IMR-90 (cell line): ENCODE data around the gene MAP1LC3A. TPM values are rescaled to one million over a fixed set of nuclear protein-coding genes. Genes with fewer than 3 reads are reported as not detected.

Experiments used
- ATAC-seq: fragments of 200-7000 bp; cut with Tn5 transposase; 2 replicates; pipeline ENCODE4 v1.9.1; 2020; ENCODE audit warnings: low read depth, mild to moderate bottlenecking, moderate library complexity
- BruUV-seq: library from RNA; stranded (reverse); fragments of 400-500 nt; replicated peaks from 2 replicates; lab custom pipeline; 2021; lab: Mats Ljungman, UMichigan
- CTCF ChIA-PET: fragments of 300-600 bp; formaldehyde crosslinking; extraction: SDS; loops from one replicate; lab custom pipeline; 2021; ENCODE audit warnings: antibody characterized with exemption; lab: Yijun Ruan, JAX
- POLR2A ChIA-PET: fragments of 300-600 bp; sonication (Branson Sonifier 250); formaldehyde crosslinking; loops from one replicate; lab custom pipeline; 2022; ENCODE audit warnings: antibody characterized with exemption; ENCODE audit not compliant: unreplicated experiment; lab: Charles Lee
- DNase-seq: peaks from one replicate; pipeline ENCODE4 v3.0.0; 2013
- H2AFZ ChIP-seq: replicated peaks from 2 replicates; pipeline ENCODE3; 2013; ENCODE audit warnings: low read length, mild to moderate bottlenecking; ENCODE audit not compliant: poor library complexity
- H2AK5ac ChIP-seq: 2 replicates; pipeline ENCODE4 v1.6.1; 2013; ENCODE audit warnings: low read depth, low read length, inconsistent platforms
- H2AK9ac ChIP-seq: replicated peaks from 2 replicates; pipeline ENCODE3; 2013; ENCODE audit warnings: mild to moderate bottlenecking, low read depth, low read length, moderate library complexity; ENCODE audit not compliant: poor library complexity
- H2BK120ac ChIP-seq: 2 replicates; pipeline ENCODE4 v1.6.1; 2013; ENCODE audit warnings: low read depth, low read length, inconsistent platforms
- H2BK15ac ChIP-seq: 3 replicates; pipeline ENCODE4 v1.6.1; 2013; ENCODE audit warnings: low read depth, low read length, inconsistent platforms
- H2BK20ac ChIP-seq: 2 replicates; pipeline ENCODE4 v1.6.1; 2013; ENCODE audit warnings: low read depth, mild to moderate bottlenecking, inconsistent platforms, low read length, moderate library complexity
- H2BK5ac ChIP-seq: 2 replicates; pipeline ENCODE4 v1.6.1; 2013; ENCODE audit warnings: mild to moderate bottlenecking, low read depth, low read length, inconsistent platforms; ENCODE audit not compliant: poor library complexity, severe bottlenecking
- H3K14ac ChIP-seq: replicated peaks from 2 replicates; pipeline ENCODE4 v1.6.1; 2013; ENCODE audit warnings: low read depth, low read length, inconsistent platforms
- H3K18ac ChIP-seq: 2 replicates; pipeline ENCODE4 v1.6.1; 2013; ENCODE audit warnings: low read depth, low read length, control low read depth
- H3K23ac ChIP-seq: 2 replicates; pipeline ENCODE4 v1.6.1; 2013; ENCODE audit warnings: low read depth, low read length, inconsistent platforms
- H3K27ac ChIP-seq: 2 replicates; pipeline ENCODE4 v1.5.1; 2013; ENCODE audit warnings: mild to moderate bottlenecking, control low read depth, low read length; ENCODE audit not compliant: insufficient read depth
- H3K27me3 ChIP-seq: 2 replicates; pipeline ENCODE4 v1.6.1; 2013; ENCODE audit warnings: low read length; ENCODE audit not compliant: control insufficient read depth, insufficient read depth
- H3K36me3 ChIP-seq: 2 replicates; pipeline ENCODE4 v1.6.1; 2013; ENCODE audit warnings: low read length, mixed read lengths; ENCODE audit not compliant: control insufficient read depth, insufficient read depth
- H3K4ac ChIP-seq: 2 replicates; pipeline ENCODE4 v1.6.1; 2013; ENCODE audit warnings: low read depth, low read length, inconsistent platforms
- H3K4me1 ChIP-seq: 2 replicates; pipeline ENCODE4 v1.6.1; 2013; ENCODE audit warnings: low read length, mixed read lengths; ENCODE audit not compliant: control insufficient read depth, insufficient read depth
- H3K4me2 ChIP-seq: 2 replicates; pipeline ENCODE4 v1.6.1; 2013; ENCODE audit warnings: low read depth, mild to moderate bottlenecking, control low read depth, low read length, moderate library complexity
- H3K4me3 ChIP-seq: 2 replicates; pipeline ENCODE4 v1.5.1; 2013; ENCODE audit warnings: low read depth, mild to moderate bottlenecking, control low read depth, low read length, moderate library complexity; ENCODE audit not compliant: insufficient read depth
- H3K56ac ChIP-seq: 2 replicates; pipeline ENCODE4 v1.6.1; 2013; ENCODE audit warnings: low read length, inconsistent platforms; ENCODE audit not compliant: insufficient read depth; ENCODE audit errors: extremely low read depth
- H3K79me1 ChIP-seq, 2 experiments: 2 replicates each; pipeline ENCODE4 v1.6.1; 2013; ENCODE audit warnings: low read length in 2 of 2, inconsistent platforms in 1 of 2, low read depth in 1 of 2
- H3K9ac ChIP-seq: 2 replicates; pipeline ENCODE4 v1.6.1; 2013; ENCODE audit warnings: low read depth, low read length, control low read depth
- H3K9me1 ChIP-seq: 2 replicates; pipeline ENCODE4 v1.6.1; 2013; ENCODE audit warnings: low read length, inconsistent platforms; ENCODE audit not compliant: insufficient read depth
- H3K9me3 ChIP-seq: 2 replicates; pipeline ENCODE4 v1.6.1; 2013; ENCODE audit warnings: low read length; ENCODE audit not compliant: control insufficient read depth, insufficient read depth
- H4K20me1 ChIP-seq: 2 replicates; pipeline ENCODE4 v1.6.1; 2013; ENCODE audit warnings: low read length, inconsistent platforms; ENCODE audit not compliant: insufficient read depth
- H4K5ac ChIP-seq: 2 replicates; pipeline ENCODE4 v1.6.1; 2013; ENCODE audit warnings: mild to moderate bottlenecking, low read depth, low read length, control low read depth
- H4K8ac ChIP-seq, 2 experiments: 2 replicates each; pipeline ENCODE4 v1.6.1; 2013; ENCODE audit warnings: low read depth in 2 of 2, low read length in 2 of 2, control low read depth in 1 of 2, inconsistent platforms in 1 of 2
- H4K91ac ChIP-seq: 2 replicates; pipeline ENCODE4 v1.6.1; 2013; ENCODE audit warnings: low read depth, low read length, inconsistent platforms; ENCODE audit not compliant: insufficient read depth
- BHLHE40 ChIP-seq: fragments of 150-350 bp; IDR thresholded peaks from 2 replicates; pipeline ENCODE4 v1.6.1; 2016; ENCODE audit warnings: mild to moderate bottlenecking, low read depth, low read length
- CHD1 ChIP-seq: IDR thresholded peaks from 2 replicates; pipeline ENCODE4 v1.6.1; 2012; ENCODE audit warnings: low read depth, low read length, improper control_type of control experiment
- FOS ChIP-seq: fragments of 150-350 bp; IDR thresholded peaks from 2 replicates; pipeline ENCODE4 v1.6.1; 2016; ENCODE audit warnings: low read depth, low read length
- MAFK ChIP-seq: IDR thresholded peaks from 2 replicates; pipeline ENCODE4 v1.6.1; 2012; ENCODE audit warnings: low read depth, low read length, improper control_type of control experiment
- MAZ ChIP-seq: IDR thresholded peaks from 2 replicates; pipeline ENCODE4 v1.6.1; 2012; ENCODE audit warnings: low read depth, mild to moderate bottlenecking, low read length, improper control_type of control experiment, moderate library complexity, borderline replicate concordance
- MXI1 ChIP-seq: IDR thresholded peaks from 2 replicates; pipeline ENCODE4 v1.6.1; 2012; ENCODE audit warnings: low read depth, mild to moderate bottlenecking, low read length, moderate library complexity, borderline replicate concordance
- NFE2L2 ChIP-seq: fragments of 150-350 bp; IDR thresholded peaks from 2 replicates; pipeline ENCODE4 v1.6.1; 2016; ENCODE audit warnings: low read depth, mild to moderate bottlenecking, low read length
- POLR2A ChIP-seq: IDR thresholded peaks from 2 replicates; pipeline ENCODE4 v1.6.1; 2012; ENCODE audit warnings: mild to moderate bottlenecking, low read depth, low read length
- RCOR1 ChIP-seq: IDR thresholded peaks from 2 replicates; pipeline ENCODE4 v1.6.1; 2012; ENCODE audit warnings: mild to moderate bottlenecking, low read length, improper control_type of control experiment; ENCODE audit not compliant: insufficient replicate concordance
- RFX5 ChIP-seq: IDR thresholded peaks from 2 replicates; pipeline ENCODE4 v1.8.0; 2012; ENCODE audit warnings: low read depth, mild to moderate bottlenecking, low read length, moderate library complexity
- WGBS, 2 experiments: methylation state at CpG; one replicate each; pipeline versions ENCODE4 v1.1.5 to v1.1.7; 2013; ENCODE audit warnings: missing lambda C conversion rate in 2 of 2; ENCODE audit not compliant: insufficient read length in 1 of 2; ENCODE audit errors: extremely low coverage in 2 of 2; 5-methylcytosine and 5-hydroxymethylcytosine counted together
- dilution Hi-C: fragments of 300-500 bp; cut with HindIII; formaldehyde crosslinking; loops from one replicate; pipeline ENCODE4 v1.14.3; 2018; ENCODE audit warnings: low sequenced_read_pairs; ENCODE audit not compliant: unreplicated experiment
- in situ Hi-C: fragments of 300-500 bp; cut with MboI; formaldehyde crosslinking; loops from 3 replicates; pipeline ENCODE4 v1.14.3; 2019; ENCODE audit warnings: low sequenced_read_pairs, inconsistent platforms, mixed read lengths
- intact Hi-C: fragments of 100-400 bp; cut with micrococcal nuclease; formaldehyde crosslinking; loops from 2 replicates; pipeline ENCODE4 v1.10.0; 2022
- polyA plus RNA-seq, 3 experiments: library from polyadenylated mRNA; depleted of rRNA; stranded (reverse); fragments of >200 nt; gene quantifications; 2 replicates each; pipeline ENCODE4 v1.2.3, GENCODE V29; 2012; ENCODE audit warnings: low replicate concordance in 1 of 3
- total RNA-seq: library from RNA; depleted of rRNA; stranded (reverse); fragments of >200 nt; gene quantifications from 2 replicates; pipeline ENCODE4 v1.2.3, GENCODE V29; 2012
- TF ChIP-seq, protein P1 (sequence below): fragments of 150-350 bp; IDR thresholded peaks from 2 replicates; pipeline ENCODE4 v1.6.1; 2016; ENCODE audit warnings: low read depth, mild to moderate bottlenecking, low read length, moderate library complexity, borderline replicate concordance
- TF ChIP-seq, protein P2 (sequence below): fragments of 150-350 bp; IDR thresholded peaks from 2 replicates; pipeline ENCODE4 v1.6.1; 2017; ENCODE audit warnings: mild to moderate bottlenecking, antibody characterized with exemption, low read length, low read depth

Gene MAP1LC3A
- total and polyA plus RNA-seq, 2 of the 4 experiments (the other 2 are of a cell fraction): 10.0 to 39.7 TPM

DNA sequence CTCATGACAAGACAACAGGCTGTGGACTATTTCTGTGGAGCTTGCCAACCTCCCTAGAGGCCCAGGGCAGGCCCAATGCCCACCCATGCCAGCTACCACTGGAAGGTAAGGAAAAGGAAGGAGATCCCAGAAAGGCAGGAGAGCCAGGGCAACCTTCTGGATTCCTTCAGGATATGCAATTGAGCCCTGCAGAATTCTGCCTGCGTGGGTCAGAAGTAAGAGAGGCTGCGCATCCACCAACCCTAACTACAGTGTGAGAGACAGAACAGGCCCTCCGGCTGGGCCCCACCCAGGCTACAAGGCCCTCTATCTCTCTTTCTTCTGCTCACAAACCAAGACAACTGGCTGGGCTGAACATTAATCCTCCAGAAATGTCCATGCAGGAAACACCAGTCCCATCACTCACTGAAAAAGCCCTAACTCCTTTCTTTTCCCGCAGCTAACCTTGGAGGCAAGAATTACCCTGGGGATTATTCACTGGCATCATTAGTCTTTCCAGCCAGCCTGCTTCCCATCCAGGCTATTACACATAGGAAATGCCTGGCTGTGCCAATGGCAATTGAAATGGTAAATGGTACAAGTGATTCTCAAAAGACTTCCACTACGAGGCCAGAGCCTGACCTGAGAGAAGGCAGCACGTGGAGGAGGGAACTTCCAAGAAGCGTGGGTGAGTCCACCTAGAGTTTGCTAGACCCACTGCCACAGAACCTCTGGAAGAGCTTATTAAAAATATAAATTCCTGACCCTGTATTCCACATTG is 15.2 kb downstream of the MAP1LC3A start:
- H2BK5ac ChIP-seq: no peak overlapping the region
- no peak overlapping the region for H3K27ac ChIP-seq
- BruUV-seq: no TSS peak
- peak overlapping the region; percentile 35 for H2AFZ ChIP-seq
- peaks cover 14% of the 10 kb centered on the region for H3K9me1 ChIP-seq
- H3K27me3 ChIP-seq: no peaks in the 10 kb centered on the region
- H2BK15ac ChIP-seq: no peak overlapping the region
- ChIA-PET POLR2A (no interaction called here), CTCF (no interaction called here)
- no peak overlapping the region for H3K14ac ChIP-seq
- dilution Hi-C loops: no loop called here
- no peak overlapping the region for H3K4me2 ChIP-seq
- 0 out of 2 replicates have a peak, but pooled peaks cover 1% of the 10 kb centered on the region for H3K36me3 ChIP-seq
- H4K8ac ChIP-seq: no peak overlapping the region
- H3K4me3 ChIP-seq: no peak overlapping the region
- H2AK9ac ChIP-seq: no peak overlapping the region
- no peak overlapping the region for H3K9ac ChIP-seq
- no peak overlapping the region for H2BK120ac ChIP-seq
- no peaks in the 10 kb centered on the region for H3K79me1 ChIP-seq
- no peak overlapping the region; the same call in 1 of the 2 replicates for H3K23ac ChIP-seq
- H3K56ac ChIP-seq: no peak overlapping the region
- ATAC-seq (no peak), DNase-seq (no peak)
- intact Hi-C loops: loop anchor here (10.0 kb wide), 1 partner anchor 391 kb away; no protein-coding TSS in a partner anchor
- WGBS, 2 experiments: no CpG with 5 or more reads among the region's 7 CpGs
- TF ChIP-seq FOS (no peak), MAFK (no peak), RCOR1 (no peak), POLR2A (no peak), NFE2L2 (no peak), RFX5 (no peak), MXI1 (no peak), BHLHE40 (no peak), MAZ (no peak), CHD1 (no peak)
- TF ChIP-seq, protein P1, sequence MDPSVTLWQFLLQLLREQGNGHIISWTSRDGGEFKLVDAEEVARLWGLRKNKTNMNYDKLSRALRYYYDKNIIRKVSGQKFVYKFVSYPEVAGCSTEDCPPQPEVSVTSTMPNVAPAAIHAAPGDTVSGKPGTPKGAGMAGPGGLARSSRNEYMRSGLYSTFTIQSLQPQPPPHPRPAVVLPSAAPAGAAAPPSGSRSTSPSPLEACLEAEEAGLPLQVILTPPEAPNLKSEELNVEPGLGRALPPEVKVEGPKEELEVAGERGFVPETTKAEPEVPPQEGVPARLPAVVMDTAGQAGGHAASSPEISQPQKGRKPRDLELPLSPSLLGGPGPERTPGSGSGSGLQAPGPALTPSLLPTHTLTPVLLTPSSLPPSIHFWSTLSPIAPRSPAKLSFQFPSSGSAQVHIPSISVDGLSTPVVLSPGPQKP: no peak
- TF ChIP-seq, protein P2, sequence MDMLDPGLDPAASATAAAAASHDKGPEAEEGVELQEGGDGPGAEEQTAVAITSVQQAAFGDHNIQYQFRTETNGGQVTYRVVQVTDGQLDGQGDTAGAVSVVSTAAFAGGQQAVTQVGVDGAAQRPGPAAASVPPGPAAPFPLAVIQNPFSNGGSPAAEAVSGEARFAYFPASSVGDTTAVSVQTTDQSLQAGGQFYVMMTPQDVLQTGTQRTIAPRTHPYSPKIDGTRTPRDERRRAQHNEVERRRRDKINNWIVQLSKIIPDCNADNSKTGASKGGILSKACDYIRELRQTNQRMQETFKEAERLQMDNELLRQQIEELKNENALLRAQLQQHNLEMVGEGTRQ: no peak
- no peak overlapping the region for H3K18ac ChIP-seq
- H4K5ac ChIP-seq: no peak overlapping the region
- no peaks in the 10 kb centered on the region for H4K20me1 ChIP-seq
- no peaks in the 10 kb centered on the region for H3K9me3 ChIP-seq
- H3K4me1 ChIP-seq: peaks cover 3% of the 10 kb centered on the region
- H3K4ac ChIP-seq: no peak overlapping the region
- H4K91ac ChIP-seq: no peak overlapping the region
- in situ Hi-C loops: no loop called here
- H2BK20ac ChIP-seq: no peak overlapping the region
- H2AK5ac ChIP-seq: no peak overlapping the region
